Endothelial cell of umbilical vein (primary cell): ENCODE measurements around the gene LLGL2.

Source experiments
- EZH2 ChIP-seq: IDR thresholded peaks from 2 replicates; pipeline ENCODE4 v1.6.1; 2012; ENCODE audit warnings: borderline replicate concordance, low read depth, mild to moderate bottlenecking, moderate library complexity, low read length, inconsistent platforms; ENCODE audit not compliant: severe bottlenecking
- JUN ChIP-seq: IDR thresholded peaks from 2 replicates; pipeline ENCODE4 v1.6.1; 2011; ENCODE audit warnings: borderline replicate concordance, low read depth; ENCODE audit not compliant: insufficient read length, insufficient read depth
- MYC ChIP-seq: IDR thresholded peaks from one replicate; pipeline ENCODE4 v1.6.1; 2011; ENCODE audit warnings: mild to moderate bottlenecking, low read depth, low read length
- POLR2A ChIP-seq: IDR thresholded peaks from 2 replicates; pipeline ENCODE4 v1.6.1; 2012; ENCODE audit warnings: low read depth, mild to moderate bottlenecking, control low read depth, low read length
- POLR2AphosphoS5 ChIP-seq: IDR thresholded peaks from 2 replicates; pipeline ENCODE4 v1.6.1; 2012; ENCODE audit warnings: low read depth, mild to moderate bottlenecking, control low read depth, low read length, moderate library complexity; ENCODE audit not compliant: insufficient read depth
- TF ChIP-seq, protein P1 (sequence below), 2 donors: IDR thresholded peaks; 1 replicate in 1 of 2; 2 replicates in 1 of 2; pipeline ENCODE4 v1.5.1; 2011; ENCODE audit warnings: low read length in 2 of 2, mild to moderate bottlenecking in 2 of 2, moderate library complexity in 2 of 2, control low read depth in 1 of 2, inconsistent platforms in 1 of 2, low read depth in 1 of 2; ENCODE audit not compliant: insufficient read depth in 1 of 2; ENCODE audit errors: extremely low read depth in 1 of 2

DNA sequence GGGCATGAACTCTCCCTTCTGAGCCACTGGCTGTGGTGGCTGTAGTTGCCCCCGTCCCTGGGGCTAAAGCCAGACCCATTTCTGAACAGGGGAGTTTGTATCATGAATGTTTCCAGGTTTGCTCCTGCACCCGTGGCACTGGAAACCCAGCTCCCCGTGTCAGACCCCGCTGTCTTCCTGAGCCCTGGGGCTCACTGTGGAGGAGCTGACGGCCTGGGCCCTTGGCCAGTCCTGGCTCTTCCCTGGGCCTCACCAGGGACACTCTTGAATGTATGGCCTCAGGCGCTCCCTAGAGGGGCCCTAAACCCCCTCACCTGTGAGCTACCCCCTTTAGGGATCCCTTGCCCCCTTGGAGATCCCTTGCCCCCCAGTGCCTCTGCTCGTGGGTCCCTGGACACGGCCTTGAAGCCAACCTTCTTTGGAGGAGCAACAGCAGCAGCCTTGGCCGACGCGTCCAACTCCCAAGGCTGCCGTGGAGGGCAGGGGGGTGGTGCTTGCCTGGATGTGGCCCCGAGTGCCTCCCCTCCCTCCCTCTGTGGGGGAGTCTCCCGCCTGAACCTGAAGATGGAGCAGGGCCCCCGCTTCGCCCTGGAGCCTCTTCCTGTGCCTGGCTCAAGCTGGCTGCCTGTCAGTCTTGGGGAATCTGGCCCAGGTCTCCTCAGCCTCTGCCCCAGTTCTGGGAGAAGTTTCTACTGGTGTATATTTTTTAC is 26.0 kb upstream of the LLGL2 start:
- TF ChIP-seq JUN: no peak
- TF ChIP-seq, protein P1, sequence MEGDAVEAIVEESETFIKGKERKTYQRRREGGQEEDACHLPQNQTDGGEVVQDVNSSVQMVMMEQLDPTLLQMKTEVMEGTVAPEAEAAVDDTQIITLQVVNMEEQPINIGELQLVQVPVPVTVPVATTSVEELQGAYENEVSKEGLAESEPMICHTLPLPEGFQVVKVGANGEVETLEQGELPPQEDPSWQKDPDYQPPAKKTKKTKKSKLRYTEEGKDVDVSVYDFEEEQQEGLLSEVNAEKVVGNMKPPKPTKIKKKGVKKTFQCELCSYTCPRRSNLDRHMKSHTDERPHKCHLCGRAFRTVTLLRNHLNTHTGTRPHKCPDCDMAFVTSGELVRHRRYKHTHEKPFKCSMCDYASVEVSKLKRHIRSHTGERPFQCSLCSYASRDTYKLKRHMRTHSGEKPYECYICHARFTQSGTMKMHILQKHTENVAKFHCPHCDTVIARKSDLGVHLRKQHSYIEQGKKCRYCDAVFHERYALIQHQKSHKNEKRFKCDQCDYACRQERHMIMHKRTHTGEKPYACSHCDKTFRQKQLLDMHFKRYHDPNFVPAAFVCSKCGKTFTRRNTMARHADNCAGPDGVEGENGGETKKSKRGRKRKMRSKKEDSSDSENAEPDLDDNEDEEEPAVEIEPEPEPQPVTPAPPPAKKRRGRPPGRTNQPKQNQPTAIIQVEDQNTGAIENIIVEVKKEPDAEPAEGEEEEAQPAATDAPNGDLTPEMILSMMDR (IDR thresholded peaks at IDR 0.05; ENCODE audit: extremely low read depth in 1 of 2, insufficient read depth in 1 of 2, low read depth in 1 of 2, low read length in 2 of 2): no peak
- TF ChIP-seq POLR2AphosphoS5: no peak
- no peak for TF ChIP-seq POLR2A
- TF ChIP-seq EZH2: no peak
- TF ChIP-seq MYC: no peak
